ENCODE data around the gene REEP6. TPM values are rescaled to one million over a fixed set of nuclear protein-coding genes. Genes with fewer than 3 reads are reported as not detected.

Gene REEP6
- 1 to 10 TPM; 2.0 to 2.4 TPM for total RNA-seq

- POLR2A ChIA-PET: interaction anchor here (1.0 kb wide), 2 partner anchors 46 to 51 kb away, joined by 3 read pairs; no protein-coding TSS in a partner anchor
- H3K4me1 Mint-ChIP-seq (ENCODE audit: low read depth): peaks cover 9% of the 10 kb centered on the region
- peaks cover 5% of the 10 kb centered on the region for H3K27me3 Mint-ChIP-seq
- intact Hi-C loops (cut with micrococcal nuclease): no loop called here
- H3K27ac Mint-ChIP-seq: peak within 1 kb of the TSS; percentile 81
- no peak for TF ChIP-seq CTCF (IDR thresholded peaks at IDR 0.05)
- ATAC-seq: no peak
- H3K9me3 Mint-ChIP-seq: no peaks in the 10 kb centered on the region
- DNase-seq: no peak
- CTCF ChIA-PET: interaction anchor here (0.7 to 1.3 kb wide), 3 partner anchors 18 to 1345 kb away, joined by 3 read pairs; no protein-coding TSS in a partner anchor
- H3K4me3 Mint-ChIP-seq: peak within 1 kb of the TSS; percentile 86
- no peaks in the 10 kb centered on the region for H3K36me3 Mint-ChIP-seq (ENCODE audit: low read depth)
Measured at GRCh38 chr19:1491114-1491848, at the start of gene REEP6. TSS of gene REEP6 (plus strand) at chr19:1491181. CDS start at chr19:1491270, 89 bp downstream.

GRCh38 chr19:1441677-1442438 is 49.1 kb upstream of the REEP6 start:
- no peak for TF ChIP-seq CTCF (IDR thresholded peaks at IDR 0.05)
- H3K36me3 Mint-ChIP-seq (ENCODE audit: low read depth): peaks cover 44% of the 10 kb centered on the region
- H3K27ac Mint-ChIP-seq: no peak overlapping the region
- H3K9me3 Mint-ChIP-seq: no peaks in the 10 kb centered on the region
- DNase-seq: no peak
- intact Hi-C loops (cut with micrococcal nuclease): no loop called here
- peaks cover 42% of the 10 kb centered on the region for H3K4me1 Mint-ChIP-seq (ENCODE audit: low read depth)
- H3K27me3 Mint-ChIP-seq: peaks cover 5% of the 10 kb centered on the region
- POLR2A ChIA-PET: interaction anchor here (0.6 to 1.7 kb wide), 7 partner anchors 11 to 162 kb away, joined by 3 to 4 read pairs (median 3); no protein-coding TSS in a partner anchor
- ATAC-seq: no peak
- CTCF ChIA-PET: no interaction called here
- peak overlapping the region; percentile 27 for H3K4me3 Mint-ChIP-seq

- ChIA-PET POLR2A (interaction anchor here (0.7 to 2.4 kb wide), 6 partner anchors 8 to 45 kb away, joined by 3 to 5 read pairs (median 4); partner anchors contain the start of gene REEP6), CTCF (interaction anchor here (0.7 to 2.8 kb wide), 16 partner anchors 8 to 201 kb away, joined by 3 to 13 read pairs (median 4); no protein-coding TSS in a partner anchor)
- H3K4me1 Mint-ChIP-seq (ENCODE audit: low read depth): peaks cover 29% of the 10 kb centered on the region
- TF ChIP-seq CTCF (IDR thresholded peaks at IDR 0.05): peak; percentile 99
- peaks cover 30% of the 10 kb centered on the region for H3K27me3 Mint-ChIP-seq
- DNase-seq (peak; percentile 84), ATAC-seq (peak; percentile 89)
- no peaks in the 10 kb centered on the region for H3K9me3 Mint-ChIP-seq
- H3K4me3 Mint-ChIP-seq: peak overlapping the region; percentile 60
- no peak overlapping the region for H3K27ac Mint-ChIP-seq
- peaks cover 25% of the 10 kb centered on the region for H3K36me3 Mint-ChIP-seq (ENCODE audit: low read depth)
- intact Hi-C loops (cut with micrococcal nuclease): no loop called here
Measured at GRCh38 chr19:1445185-1445931, 45.6 kb upstream of the REEP6 start.

- Mint-ChIP-seq H3K27me3 (peaks cover 37% of the 10 kb centered on the region), H3K4me1 (ENCODE audit: low read depth) (peaks cover 24% of the 10 kb centered on the region), H3K4me3 (no peak overlapping the region), H3K36me3 (ENCODE audit: low read depth) (peaks cover 17% of the 10 kb centered on the region), H3K9me3 (no peaks in the 10 kb centered on the region), H3K27ac (no peak overlapping the region)
- CTCF ChIA-PET: interaction anchor here (0.7 to 2.8 kb wide), 10 partner anchors 7 to 172 kb away, joined by 3 to 13 read pairs (median 4); no protein-coding TSS in a partner anchor
- POLR2A ChIA-PET: interaction anchor here (0.9 to 2.4 kb wide), 3 partner anchors 10 to 45 kb away, joined by 3 to 5 read pairs (median 4); partner anchors contain the start of gene REEP6
- ATAC-seq (no peak), DNase-seq (no peak)
- intact Hi-C loops (cut with micrococcal nuclease): no loop called here
- no peak for TF ChIP-seq CTCF (IDR thresholded peaks at IDR 0.05)
Measured at GRCh38 chr19:1445932-1446712, 44.9 kb upstream of the REEP6 start.

All from activated CD8-positive, alpha-beta T cell treated with anti-CD3 and anti-CD28 coated beads for 36 hours (primary cell).